Panc1 (cell line): ENCODE measurements around the gene MATN1.

Experiments used
- POLR2AphosphoS5 ChIP-seq: IDR thresholded peaks from 2 replicates; pipeline ENCODE4 v1.6.1; 2012; ENCODE audit warnings: mild to moderate bottlenecking, low read depth, low read length, moderate library complexity
- SIN3A ChIP-seq: IDR thresholded peaks from 2 replicates; pipeline ENCODE4 v1.6.1; 2012; ENCODE audit warnings: low read depth, mild to moderate bottlenecking, low read length, moderate library complexity, borderline replicate concordance; ENCODE audit not compliant: insufficient read depth
- TCF7L2 ChIP-seq: IDR thresholded peaks from 2 replicates; pipeline ENCODE4 v1.6.1; 2011; ENCODE audit warnings: mild to moderate bottlenecking, low read depth, low read length, inconsistent platforms
- TF ChIP-seq, protein P1 (sequence below): fragments of 450-650 bp; IDR thresholded peaks from 2 replicates; pipeline ENCODE4 v1.5.1; 2017; ENCODE audit warnings: mild to moderate bottlenecking
- TF ChIP-seq, protein P2 (sequence below), 2 experiments: IDR thresholded peaks; 2 replicates each; pipeline ENCODE4 v1.6.1; 2011 to 2012; ENCODE audit warnings: low read depth in 2 of 2, control low read depth in 1 of 2, low read length in 1 of 2, mild to moderate bottlenecking in 1 of 2, moderate library complexity in 1 of 2; ENCODE audit not compliant: insufficient read depth in 1 of 2

DNA sequence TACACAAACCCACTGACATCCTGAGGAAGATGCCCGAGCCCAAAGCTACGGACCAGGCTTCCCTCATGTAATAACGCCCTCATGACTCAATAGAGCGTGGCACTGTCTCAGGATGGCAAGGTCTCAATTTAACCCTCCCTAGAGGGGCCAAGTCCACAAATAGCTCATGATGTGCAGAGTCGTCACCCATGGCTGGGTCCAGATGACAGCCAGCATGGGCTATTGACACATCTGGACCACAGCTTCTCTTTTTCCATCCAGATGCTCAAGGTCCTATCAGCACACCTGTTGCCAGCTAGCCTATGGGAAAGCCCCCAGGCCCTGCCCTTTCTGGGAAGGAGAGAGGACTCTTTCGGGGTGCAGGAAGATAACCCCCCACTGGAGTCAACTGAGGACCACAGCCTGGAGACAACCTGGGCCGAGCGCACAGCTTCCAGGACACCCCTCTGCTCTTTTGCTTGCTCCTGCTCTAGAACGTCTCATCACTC, 31.3 kb upstream of the MATN1 start:
- TF ChIP-seq, protein P1, sequence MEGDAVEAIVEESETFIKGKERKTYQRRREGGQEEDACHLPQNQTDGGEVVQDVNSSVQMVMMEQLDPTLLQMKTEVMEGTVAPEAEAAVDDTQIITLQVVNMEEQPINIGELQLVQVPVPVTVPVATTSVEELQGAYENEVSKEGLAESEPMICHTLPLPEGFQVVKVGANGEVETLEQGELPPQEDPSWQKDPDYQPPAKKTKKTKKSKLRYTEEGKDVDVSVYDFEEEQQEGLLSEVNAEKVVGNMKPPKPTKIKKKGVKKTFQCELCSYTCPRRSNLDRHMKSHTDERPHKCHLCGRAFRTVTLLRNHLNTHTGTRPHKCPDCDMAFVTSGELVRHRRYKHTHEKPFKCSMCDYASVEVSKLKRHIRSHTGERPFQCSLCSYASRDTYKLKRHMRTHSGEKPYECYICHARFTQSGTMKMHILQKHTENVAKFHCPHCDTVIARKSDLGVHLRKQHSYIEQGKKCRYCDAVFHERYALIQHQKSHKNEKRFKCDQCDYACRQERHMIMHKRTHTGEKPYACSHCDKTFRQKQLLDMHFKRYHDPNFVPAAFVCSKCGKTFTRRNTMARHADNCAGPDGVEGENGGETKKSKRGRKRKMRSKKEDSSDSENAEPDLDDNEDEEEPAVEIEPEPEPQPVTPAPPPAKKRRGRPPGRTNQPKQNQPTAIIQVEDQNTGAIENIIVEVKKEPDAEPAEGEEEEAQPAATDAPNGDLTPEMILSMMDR = no peak
- TF ChIP-seq SIN3A = no peak
- TF ChIP-seq, protein P2, sequence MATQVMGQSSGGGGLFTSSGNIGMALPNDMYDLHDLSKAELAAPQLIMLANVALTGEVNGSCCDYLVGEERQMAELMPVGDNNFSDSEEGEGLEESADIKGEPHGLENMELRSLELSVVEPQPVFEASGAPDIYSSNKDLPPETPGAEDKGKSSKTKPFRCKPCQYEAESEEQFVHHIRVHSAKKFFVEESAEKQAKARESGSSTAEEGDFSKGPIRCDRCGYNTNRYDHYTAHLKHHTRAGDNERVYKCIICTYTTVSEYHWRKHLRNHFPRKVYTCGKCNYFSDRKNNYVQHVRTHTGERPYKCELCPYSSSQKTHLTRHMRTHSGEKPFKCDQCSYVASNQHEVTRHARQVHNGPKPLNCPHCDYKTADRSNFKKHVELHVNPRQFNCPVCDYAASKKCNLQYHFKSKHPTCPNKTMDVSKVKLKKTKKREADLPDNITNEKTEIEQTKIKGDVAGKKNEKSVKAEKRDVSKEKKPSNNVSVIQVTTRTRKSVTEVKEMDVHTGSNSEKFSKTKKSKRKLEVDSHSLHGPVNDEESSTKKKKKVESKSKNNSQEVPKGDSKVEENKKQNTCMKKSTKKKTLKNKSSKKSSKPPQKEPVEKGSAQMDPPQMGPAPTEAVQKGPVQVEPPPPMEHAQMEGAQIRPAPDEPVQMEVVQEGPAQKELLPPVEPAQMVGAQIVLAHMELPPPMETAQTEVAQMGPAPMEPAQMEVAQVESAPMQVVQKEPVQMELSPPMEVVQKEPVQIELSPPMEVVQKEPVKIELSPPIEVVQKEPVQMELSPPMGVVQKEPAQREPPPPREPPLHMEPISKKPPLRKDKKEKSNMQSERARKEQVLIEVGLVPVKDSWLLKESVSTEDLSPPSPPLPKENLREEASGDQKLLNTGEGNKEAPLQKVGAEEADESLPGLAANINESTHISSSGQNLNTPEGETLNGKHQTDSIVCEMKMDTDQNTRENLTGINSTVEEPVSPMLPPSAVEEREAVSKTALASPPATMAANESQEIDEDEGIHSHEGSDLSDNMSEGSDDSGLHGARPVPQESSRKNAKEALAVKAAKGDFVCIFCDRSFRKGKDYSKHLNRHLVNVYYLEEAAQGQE (IDR thresholded peaks at IDR 0.05; ENCODE audit: insufficient read depth in 1 of 2, low read depth in 2 of 2, low read length in 1 of 2) = no peak
- no peak for TF ChIP-seq POLR2AphosphoS5
- TF ChIP-seq TCF7L2 = no peak
